Hepatic stellate cell (primary cell): ENCODE results near the gene FLYWCH2.

Experiments
- DNase-seq: peaks from one replicate; pipeline ENCODE4 v3.0.0; 2011; ENCODE audit warnings: low spot score

The FLYWCH2 gene

GRCh38 chr16:2882650-2883457 lies at the start of gene FLYWCH2:
Gene FLYWCH2, plus strand, starts transcription at chr16:2883215. Its CDS starts 13,235 bp downstream, at chr16:2896450.
- DNase-seq = peak; percentile 97

- DNase-seq = no peak
Observed at GRCh38 chr16:2833776-2834175, 49.2 kb upstream of the FLYWCH2 start.

GRCh38 chr16:2834968-2835367 lies 48.0 kb upstream of the FLYWCH2 start:
- DNase-seq = no peak

GRCh38 chr16:2835638-2836493 lies 47.1 kb upstream of the FLYWCH2 start:
- peak; percentile 96 for DNase-seq

- no peak for DNase-seq
Observed at GRCh38 chr16:2836646-2837508, 46.1 kb upstream of the FLYWCH2 start.

GRCh38 chr16:2838928-2839327 lies 44.1 kb upstream of the FLYWCH2 start:
- DNase-seq = peak; percentile 91

GRCh38 chr16:2839650-2840450 lies 43.2 kb upstream of the FLYWCH2 start:
- DNase-seq = no peak

- no peak for DNase-seq
Observed at GRCh38 chr16:2840914-2841313, 42.1 kb upstream of the FLYWCH2 start.

- no peak for DNase-seq
Observed at GRCh38 chr16:2841606-2842339, 41.2 kb upstream of the FLYWCH2 start.

GRCh38 chr16:2842340-2843000 lies 40.5 kb upstream of the FLYWCH2 start:
- peak; percentile 67 for DNase-seq

GRCh38 chr16:2843526-2843925 lies 39.5 kb upstream of the FLYWCH2 start:
- no peak for DNase-seq

GRCh38 chr16:2845116-2845515 lies 37.9 kb upstream of the FLYWCH2 start:
- no peak for DNase-seq

- no peak for DNase-seq
Observed at GRCh38 chr16:2846511-2847310, 36.3 kb upstream of the FLYWCH2 start.

GRCh38 chr16:2848933-2849725 lies 33.9 kb upstream of the FLYWCH2 start:
- DNase-seq = no peak

- no peak for DNase-seq
Observed at GRCh38 chr16:2852003-2852730, 30.8 kb upstream of the FLYWCH2 start.

- no peak for DNase-seq
Observed at GRCh38 chr16:2852731-2853507, 30.1 kb upstream of the FLYWCH2 start.
